Tibial artery (tissue), 4 donors: ENCODE data around the gene RAB3GAP2.
"Not testable (repeated sequence)": the region's sequence is repeated elsewhere in the genome, so short reads cannot be mapped to it uniquely, and the experiment has no call there.

ENCODE experiments used
- DNase-seq, 2 donors: peaks; one replicate each; pipeline ENCODE4 v3.0.0-alpha.2; 2019
- H3K27ac ChIP-seq, 2 donors: fragments of 200-600 bp; sonication (generic) in 1 of 2; 1 replicate in 1 of 2; 2 replicates in 1 of 2; pipeline ENCODE4 v1.5.1; 2018 to 2019; ENCODE audit warnings: mild to moderate bottlenecking in 1 of 2
- H3K27me3 ChIP-seq, 2 donors: fragments of 200-600 bp; sonication (generic) in 1 of 2; one replicate each; pipeline versions ENCODE4 v1.5.1 to v1.6.0; 2016 to 2019
- H3K36me3 ChIP-seq, 3 donors: fragments of 200-600 bp; sonication (generic) in 2 of 3; one replicate each; pipeline ENCODE4 v1.5.1; 2016 to 2019; ENCODE audit warnings: mild to moderate bottlenecking in 2 of 3
- H3K4me1 ChIP-seq, 4 donors: fragments of 200-600 bp; sonication (generic) in 2 of 4; 1 replicate in 3 of 4; 2 replicates in 1 of 4; pipeline ENCODE4 v1.5.1; 2016 to 2019
- H3K4me3 ChIP-seq, 2 donors: fragments of 200-600 bp; sonication (generic) in 1 of 2; 1 replicate in 1 of 2; 2 replicates in 1 of 2; pipeline ENCODE4 v1.5.1; 2018 to 2019; ENCODE audit warnings: mild to moderate bottlenecking in 2 of 2
- H3K9me3 ChIP-seq, 3 donors: fragments of 200-600 bp; sonication (generic) in 1 of 3; one replicate each; pipeline ENCODE4 v1.5.1; 2016 to 2019
- intact Hi-C: fragments of 100-400 bp; cut with DNase I; formaldehyde crosslinking; loops from one replicate; pipeline ENCODE4 v1.15.0; 2023; ENCODE audit warnings: low total_unique reads
- TF ChIP-seq, protein P1 (sequence below), 2 experiments: fragments of 200-600 bp in 1 of 2; fragments of 450-650 bp in 1 of 2; IDR thresholded peaks; one replicate each; pipeline ENCODE4 v1.5.1; 2017 to 2019; ENCODE audit warnings: antibody characterized with exemption in 2 of 2, mild to moderate bottlenecking in 1 of 2, moderate library complexity in 1 of 2

Gene RAB3GAP2

DNA sequence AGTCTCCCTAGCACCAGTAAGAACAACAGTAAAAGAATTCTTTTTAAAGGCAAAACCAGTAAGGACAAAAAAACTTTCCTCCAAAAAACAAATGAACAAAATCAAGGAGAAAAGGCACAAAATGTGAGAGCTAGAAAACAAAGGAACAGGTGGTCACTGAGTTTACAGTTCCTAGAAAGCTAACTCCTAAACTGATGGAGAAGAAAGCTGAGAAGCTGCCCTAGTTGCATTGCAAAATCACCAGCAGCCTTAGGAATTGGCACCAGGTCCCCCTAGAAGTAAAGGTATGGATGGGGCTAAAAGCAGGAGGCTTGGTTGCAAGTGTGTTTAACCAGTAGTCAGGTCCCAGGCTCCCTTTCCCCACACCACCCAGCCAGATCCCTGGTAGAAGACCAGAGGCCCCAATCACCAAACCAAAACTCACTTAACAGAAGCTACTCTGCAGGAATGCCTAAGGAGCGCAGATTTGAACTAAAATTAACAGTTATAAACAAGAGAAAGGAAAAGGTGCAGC lies 47.6 kb downstream of the RAB3GAP2 start:
- TF ChIP-seq, protein P1, sequence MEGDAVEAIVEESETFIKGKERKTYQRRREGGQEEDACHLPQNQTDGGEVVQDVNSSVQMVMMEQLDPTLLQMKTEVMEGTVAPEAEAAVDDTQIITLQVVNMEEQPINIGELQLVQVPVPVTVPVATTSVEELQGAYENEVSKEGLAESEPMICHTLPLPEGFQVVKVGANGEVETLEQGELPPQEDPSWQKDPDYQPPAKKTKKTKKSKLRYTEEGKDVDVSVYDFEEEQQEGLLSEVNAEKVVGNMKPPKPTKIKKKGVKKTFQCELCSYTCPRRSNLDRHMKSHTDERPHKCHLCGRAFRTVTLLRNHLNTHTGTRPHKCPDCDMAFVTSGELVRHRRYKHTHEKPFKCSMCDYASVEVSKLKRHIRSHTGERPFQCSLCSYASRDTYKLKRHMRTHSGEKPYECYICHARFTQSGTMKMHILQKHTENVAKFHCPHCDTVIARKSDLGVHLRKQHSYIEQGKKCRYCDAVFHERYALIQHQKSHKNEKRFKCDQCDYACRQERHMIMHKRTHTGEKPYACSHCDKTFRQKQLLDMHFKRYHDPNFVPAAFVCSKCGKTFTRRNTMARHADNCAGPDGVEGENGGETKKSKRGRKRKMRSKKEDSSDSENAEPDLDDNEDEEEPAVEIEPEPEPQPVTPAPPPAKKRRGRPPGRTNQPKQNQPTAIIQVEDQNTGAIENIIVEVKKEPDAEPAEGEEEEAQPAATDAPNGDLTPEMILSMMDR (IDR thresholded peaks at IDR 0.05): no peak
- no peak for DNase-seq
- H3K4me3 ChIP-seq: no peak overlapping the region
- H3K27me3 ChIP-seq: no peaks in the 10 kb centered on the region
- intact Hi-C loops: no loop called here
- H3K27ac ChIP-seq: no peak overlapping the region
- H3K9me3 ChIP-seq: no peaks in the 10 kb centered on the region
- no peaks in the 10 kb centered on the region for H3K36me3 ChIP-seq
- peaks cover 0 to 22% (median 0%) of the 10 kb centered on the region in 4 donors for H3K4me1 ChIP-seq

DNA sequence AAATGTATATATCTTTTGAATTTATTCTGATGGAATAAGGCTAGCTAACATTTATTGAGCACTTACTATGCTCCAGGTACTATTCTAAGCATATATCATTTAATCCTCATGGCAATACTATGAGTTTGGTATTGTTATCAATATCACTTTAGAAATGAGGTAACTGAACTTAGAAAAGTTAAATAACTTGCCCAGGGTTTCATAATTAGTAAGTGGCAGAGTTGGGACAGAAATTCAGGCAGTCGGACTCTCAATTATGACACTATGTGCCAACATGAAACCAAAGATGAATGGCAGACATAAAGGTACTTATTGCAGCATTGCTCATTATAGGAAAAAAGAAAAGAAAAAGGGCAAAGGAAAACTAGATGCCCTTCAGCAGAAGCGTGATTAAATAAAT lies 48.2 kb downstream of the RAB3GAP2 start:
- Histone ChIP-seq H3K4me3 (no peak overlapping the region), H3K27ac (no peak overlapping the region), H3K4me1 (peaks cover 0 to 22% (median 0%) of the 10 kb centered on the region in 4 donors), H3K9me3 (no peaks in the 10 kb centered on the region), H3K36me3 (no peaks in the 10 kb centered on the region), H3K27me3 (no peaks in the 10 kb centered on the region)
- intact Hi-C loops: no loop called here
- TF ChIP-seq, protein P1 (IDR thresholded peaks at IDR 0.05): no peak
- DNase-seq: no peak

DNA sequence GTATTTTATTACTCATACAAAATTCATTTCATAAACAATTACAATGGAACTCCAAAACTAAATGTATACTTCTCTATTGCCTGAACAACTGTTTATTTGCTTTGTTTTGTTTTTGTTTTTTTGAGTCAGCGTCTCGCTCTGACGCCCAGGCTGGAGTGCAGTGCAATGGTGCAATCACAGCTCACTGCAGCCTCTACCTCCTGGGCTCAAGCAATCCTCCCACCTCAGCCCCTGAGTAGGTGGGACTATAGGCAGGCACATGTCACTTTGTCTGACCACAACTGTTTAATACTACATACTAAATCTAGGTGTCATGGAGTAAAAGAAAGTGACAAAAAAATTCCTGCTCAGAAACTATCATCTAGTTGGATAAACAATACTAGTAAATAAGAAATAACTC lies 49.3 kb downstream of the RAB3GAP2 start:
- TF ChIP-seq, protein P1 (IDR thresholded peaks at IDR 0.05): no peak
- Histone ChIP-seq H3K36me3 (no peaks in the 10 kb centered on the region), H3K4me3 (no peak overlapping the region), H3K9me3 (no peaks in the 10 kb centered on the region), H3K27ac (no peak overlapping the region), H3K27me3 (no peaks in the 10 kb centered on the region), H3K4me1 (peaks cover 0 to 16% (median 0%) of the 10 kb centered on the region in 4 donors)
- intact Hi-C loops: no loop called here
- no peak for DNase-seq

DNA sequence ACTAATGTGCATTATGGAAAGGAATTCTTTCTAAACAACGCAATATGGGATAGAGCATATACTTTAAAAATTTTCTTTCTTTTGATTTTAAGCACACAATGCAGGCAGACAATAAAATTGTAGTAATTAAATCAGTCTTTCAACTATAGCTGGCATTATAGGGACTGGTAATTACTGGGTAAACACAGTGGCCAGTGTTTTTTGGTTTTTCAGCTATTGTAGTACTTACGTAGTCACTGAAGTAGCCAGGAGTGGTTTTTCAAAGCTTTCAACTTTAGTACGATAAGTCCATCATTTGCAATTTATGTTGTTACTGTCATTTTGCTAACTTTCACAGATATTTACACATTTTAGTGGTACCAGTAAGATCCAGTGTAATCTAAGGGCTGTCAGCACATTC lies 50.6 kb downstream of the RAB3GAP2 start:
- TF ChIP-seq, protein P1 (IDR thresholded peaks at IDR 0.05): no peak
- H3K9me3 ChIP-seq: no peaks in the 10 kb centered on the region
- DNase-seq: no peak
- no peaks in the 10 kb centered on the region for H3K27me3 ChIP-seq
- no peak overlapping the region for H3K4me3 ChIP-seq
- H3K36me3 ChIP-seq: no peaks in the 10 kb centered on the region
- H3K27ac ChIP-seq: no peak overlapping the region
- intact Hi-C loops: no loop called here
- peaks cover 0 to 16% (median 0%) of the 10 kb centered on the region in 4 donors for H3K4me1 ChIP-seq

DNA sequence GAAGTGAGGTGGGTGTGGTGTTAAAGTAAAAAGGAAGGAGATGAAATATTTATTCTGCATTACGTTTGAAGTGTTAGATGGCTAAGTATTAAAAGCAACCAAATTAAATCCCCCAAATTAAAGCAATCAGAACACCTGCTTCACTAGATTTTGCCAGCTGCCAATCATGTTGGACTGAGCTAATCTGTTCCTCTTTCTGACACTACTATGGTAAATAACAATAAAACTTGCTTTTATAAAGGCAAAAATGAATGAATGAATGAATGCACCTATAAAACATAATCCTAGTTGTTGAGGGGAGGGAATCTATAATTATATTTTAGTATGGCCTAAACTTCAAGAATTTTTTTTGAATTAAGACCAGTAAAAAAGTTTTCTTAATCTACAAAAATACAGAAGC lies 51.0 kb downstream of the RAB3GAP2 start:
- no peak for DNase-seq
- Histone ChIP-seq H3K9me3 (no peaks in the 10 kb centered on the region), H3K27me3 (no peaks in the 10 kb centered on the region), H3K27ac (no peak overlapping the region), H3K4me3 (no peak overlapping the region), H3K4me1 (peaks cover 0 to 16% (median 0%) of the 10 kb centered on the region in 4 donors), H3K36me3 (no peaks in the 10 kb centered on the region)
- TF ChIP-seq, protein P1 (IDR thresholded peaks at IDR 0.05): no peak
- intact Hi-C loops: no loop called here

DNA sequence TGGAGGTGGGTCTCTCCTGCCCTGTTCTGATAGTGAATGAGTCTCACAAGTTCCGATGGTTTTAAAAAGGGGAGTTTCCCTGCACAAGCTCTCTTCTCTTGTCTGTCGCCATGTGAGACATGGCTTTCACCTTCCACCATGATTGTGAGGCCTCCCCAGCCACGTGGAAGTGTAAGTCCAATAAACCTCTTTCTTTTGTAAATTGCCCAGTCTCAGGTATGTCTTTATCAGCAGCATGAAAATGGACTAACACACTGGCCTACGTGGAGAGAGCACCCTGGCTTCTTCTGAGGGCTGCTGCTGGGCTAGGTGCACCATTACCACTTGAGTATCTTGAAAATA lies 51.6 kb downstream of the RAB3GAP2 start:
- intact Hi-C loops, H3K27me3 ChIP-seq: not testable (repeated sequence)

More for the DNA sequence above, 51.6 kb downstream of the RAB3GAP2 start:
- H3K9me3 ChIP-seq, H3K27ac ChIP-seq, H3K4me3 ChIP-seq, H3K36me3 ChIP-seq, DNase-seq: not testable (repeated sequence)
- H3K4me1 ChIP-seq: peaks cover 0 to 12% (median 0%) of the 10 kb centered on the region in 4 donors
